Subcutaneous adipose tissue (tissue), 4 donors: ENCODE data around the gene KRT16. TPM values are rescaled to one million over a fixed set of nuclear protein-coding genes. Genes with fewer than 3 reads are reported as not detected.

Experiments
- total RNA-seq, 4 donors: library from RNA; depleted of rRNA; stranded (reverse); fragments of >200 nt; gene quantifications; one replicate each; pipeline ENCODE4 v1.1.0, GENCODE V29; 2016
- TF ChIP-seq, protein P1 (sequence below): fragments of 450-650 bp; IDR thresholded peaks from one replicate; pipeline ENCODE4 v1.5.1; 2016; ENCODE audit warnings: low read depth, mild to moderate bottlenecking, control low read depth, antibody characterized with exemption, moderate library complexity

The KRT16 gene
- total RNA-seq, 4 donors from 2014 or later = 7.5 to 42.0 (median 30.4) TPM; not detected in 1

- TF ChIP-seq, protein P1, sequence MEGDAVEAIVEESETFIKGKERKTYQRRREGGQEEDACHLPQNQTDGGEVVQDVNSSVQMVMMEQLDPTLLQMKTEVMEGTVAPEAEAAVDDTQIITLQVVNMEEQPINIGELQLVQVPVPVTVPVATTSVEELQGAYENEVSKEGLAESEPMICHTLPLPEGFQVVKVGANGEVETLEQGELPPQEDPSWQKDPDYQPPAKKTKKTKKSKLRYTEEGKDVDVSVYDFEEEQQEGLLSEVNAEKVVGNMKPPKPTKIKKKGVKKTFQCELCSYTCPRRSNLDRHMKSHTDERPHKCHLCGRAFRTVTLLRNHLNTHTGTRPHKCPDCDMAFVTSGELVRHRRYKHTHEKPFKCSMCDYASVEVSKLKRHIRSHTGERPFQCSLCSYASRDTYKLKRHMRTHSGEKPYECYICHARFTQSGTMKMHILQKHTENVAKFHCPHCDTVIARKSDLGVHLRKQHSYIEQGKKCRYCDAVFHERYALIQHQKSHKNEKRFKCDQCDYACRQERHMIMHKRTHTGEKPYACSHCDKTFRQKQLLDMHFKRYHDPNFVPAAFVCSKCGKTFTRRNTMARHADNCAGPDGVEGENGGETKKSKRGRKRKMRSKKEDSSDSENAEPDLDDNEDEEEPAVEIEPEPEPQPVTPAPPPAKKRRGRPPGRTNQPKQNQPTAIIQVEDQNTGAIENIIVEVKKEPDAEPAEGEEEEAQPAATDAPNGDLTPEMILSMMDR = no peak
These were observed 39.3 kb upstream of the KRT16 start for GRCh38 chr17:41651625-41652460.

GRCh38 chr17:41650794-41651624 is 38.4 kb upstream of the KRT16 start:
- TF ChIP-seq, protein P1 = no peak

DNA sequence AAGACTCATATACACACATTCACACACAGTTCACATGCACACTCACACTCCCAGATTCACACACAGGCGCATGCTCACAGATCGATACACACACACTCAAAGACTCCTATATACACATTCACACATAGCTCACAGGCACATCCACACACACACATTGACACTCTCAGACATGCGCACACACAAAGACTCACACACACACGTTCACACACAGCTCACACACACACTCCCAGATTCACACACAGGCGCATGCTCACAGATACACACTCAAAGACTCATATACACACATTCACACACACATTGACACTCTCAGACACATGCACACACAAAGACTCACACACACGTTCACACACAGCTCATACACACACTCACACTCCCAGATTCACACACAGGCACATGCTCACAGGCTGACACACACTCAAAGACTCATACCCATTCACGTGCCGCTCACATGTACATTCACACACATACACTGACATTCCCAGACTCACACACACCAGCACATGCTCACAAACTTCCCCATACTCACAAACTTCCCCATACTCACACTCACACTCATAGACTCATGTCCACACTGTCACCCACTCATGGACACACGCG is 37.5 kb upstream of the KRT16 start:
- TF ChIP-seq, protein P1 = no peak

- TF ChIP-seq, protein P1 = no peak
These were observed 36.0 kb upstream of the KRT16 start for GRCh38 chr17:41648411-41649195.

DNA sequence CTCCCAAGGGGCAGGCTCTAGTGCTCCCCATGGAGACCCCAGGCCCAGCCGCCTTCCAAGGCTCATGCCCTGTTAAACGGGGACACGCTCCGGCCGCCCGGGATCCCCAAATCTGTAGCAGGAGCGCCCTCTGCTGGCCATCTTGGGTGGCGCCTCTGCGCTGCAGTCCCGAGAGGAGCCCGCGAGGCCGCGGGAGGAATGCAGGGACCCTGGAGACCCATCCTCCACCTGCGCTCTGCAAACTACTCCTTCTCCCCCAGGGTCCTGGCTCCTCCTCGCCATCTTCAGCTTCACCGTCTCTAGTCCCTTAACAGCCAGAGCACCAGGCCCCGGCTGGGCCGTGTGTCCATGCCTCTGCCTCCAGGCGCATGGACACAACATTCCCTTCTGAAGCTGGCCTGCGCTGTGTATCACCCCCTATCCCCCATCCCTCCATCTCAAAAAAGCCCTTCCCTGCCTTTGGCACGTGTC is 35.4 kb upstream of the KRT16 start:
- TF ChIP-seq, protein P1 = no peak

DNA sequence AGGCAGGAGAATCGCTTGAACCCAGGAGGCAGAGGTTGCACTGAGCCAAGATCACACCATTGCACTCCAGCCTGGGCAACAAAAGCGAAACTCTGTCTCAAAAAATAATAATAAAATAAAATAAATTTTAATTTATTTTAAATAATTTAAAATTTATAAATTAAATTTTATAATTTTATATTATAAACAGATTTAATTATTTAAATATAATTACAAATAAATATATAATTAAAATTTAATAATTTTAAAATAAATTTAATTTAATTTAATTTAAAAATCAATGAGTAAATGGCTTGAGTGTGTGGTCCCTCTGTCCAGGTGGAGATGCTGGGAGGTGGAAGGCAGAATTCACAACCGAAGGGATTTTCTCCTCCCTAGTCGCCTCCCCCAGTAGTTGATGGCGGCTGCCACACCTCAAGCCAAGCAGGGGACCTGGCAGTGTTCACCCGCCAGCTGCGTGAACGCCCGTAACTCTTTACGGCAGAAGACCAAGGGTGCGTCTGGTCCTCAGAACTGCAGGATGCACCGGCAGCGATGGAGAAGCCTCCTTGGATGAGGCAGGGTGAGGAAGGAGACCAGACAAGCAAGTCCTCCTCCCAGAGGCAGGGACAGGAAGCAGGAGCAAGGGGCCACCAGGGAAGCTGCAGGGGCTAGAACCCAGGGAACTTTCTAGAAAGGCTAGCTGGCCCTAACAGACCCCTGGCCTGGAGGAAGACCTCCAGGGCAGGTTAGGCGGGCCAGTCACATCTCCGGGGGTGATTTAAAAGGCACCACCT is 34.7 kb upstream of the KRT16 start:
- TF ChIP-seq, protein P1 = no peak
